HepG2 (cell line): ENCODE results near the gene DLX6.

Experiments
- HMGXB4 ChIP-seq, 2 experiments: sonication (generic) in 1 of 2; formaldehyde crosslinking in 1 of 2; IDR thresholded peaks; 2 replicates each; pipeline versions ENCODE4 v1.4.0 to v1.6.1; 2018 to 2020; ENCODE audit warnings: missing genetic modification reagents in 2 of 2, borderline replicate concordance in 1 of 2, low read depth in 1 of 2, mild to moderate bottlenecking in 1 of 2, missing biosample characterization in 1 of 2
- POLR2A ChIP-seq, 2 experiments: IDR thresholded peaks; 2 replicates each; pipeline ENCODE4 v1.6.1; 2011; ENCODE audit warnings: low read depth in 2 of 2, low read length in 2 of 2, mild to moderate bottlenecking in 1 of 2, moderate library complexity in 1 of 2; ENCODE audit not compliant: insufficient read depth in 1 of 2
- SMYD3 ChIP-seq: sonication (generic); formaldehyde crosslinking; IDR thresholded peaks from 2 replicates; pipeline ENCODE4 v1.8.1; 2023; ENCODE audit warnings: mild to moderate bottlenecking, missing genetic modification reagents
- TOE1 ChIP-seq: sonication (generic); formaldehyde crosslinking; IDR thresholded peaks from 2 replicates; pipeline ENCODE4 v1.4.0; 2020; ENCODE audit warnings: mild to moderate bottlenecking, missing genetic modification reagents

- no peak for TF ChIP-seq POLR2A (IDR thresholded peaks at IDR 0.05; ENCODE audit: insufficient read depth in 1 of 2, low read depth in 2 of 2, low read length in 2 of 2)
- TF ChIP-seq HMGXB4 (CRISPR knock-in tag; IDR thresholded peaks at IDR 0.05; ENCODE audit: borderline replicate concordance in 1 of 2, low read depth in 1 of 2), result no peak
- no peak for TF ChIP-seq TOE1 (CRISPR knock-in tag)
- TF ChIP-seq SMYD3 (CRISPR knock-in tag), result no peak
These were observed 4.1 kb upstream of the DLX6 start for GRCh38 chr7:97001221-97001620.
